ENCODE measurements around the gene F13A1. TPM values are rescaled to one million over a fixed set of nuclear protein-coding genes. Genes with fewer than 3 reads are reported as not detected.

Gene F13A1
- total and polyA plus RNA-seq, 2 of the 8 experiments (the other 6 are each of a cell fraction or from before 2014, with no cell fraction given), result 0.57 to 1.5 TPM

- DNase-seq (ENCODE audit: low read depth in 1 of 2, low spot score in 2 of 2) (no peak), FAIRE-seq (no peak)
- H2BK15ac ChIP-seq (ENCODE audit: low read length), result no peak overlapping the region
- H3K23me2 ChIP-seq (ENCODE audit: low read depth, low read length), result no peaks in the 10 kb centered on the region
- TF ChIP-seq BCL11A (IDR thresholded peaks at IDR 0.05; ENCODE audit: low read depth in 2 of 2, low read length in 2 of 2) (no peak), CHD1 (IDR thresholded peaks at IDR 0.05; ENCODE audit: low read depth, low read length) (no peak), SAP30 (IDR thresholded peaks at IDR 0.05; ENCODE audit: insufficient read depth, insufficient replicate concordance, low read length) (no peak), BACH1 (IDR thresholded peaks at IDR 0.05; ENCODE audit: low read length) (no peak), SRF (IDR thresholded peaks at IDR 0.05; ENCODE audit: low read depth, low read length) (no peak), MAFK (IDR thresholded peaks at IDR 0.05; ENCODE audit: low read depth, low read length) (no peak), JUND (IDR thresholded peaks at IDR 0.05; ENCODE audit: low read length) (no peak), KDM4A (IDR thresholded peaks at IDR 0.05; ENCODE audit: low read depth, low read length, severe bottlenecking) (no peak), SP4 (IDR thresholded peaks at IDR 0.05; ENCODE audit: low read length) (no peak), SP2 (IDR thresholded peaks at IDR 0.05; ENCODE audit: low read length) (no peak)
- H3K27me3 ChIP-seq (replicated peaks in 1 of 4; ENCODE audit: control insufficient read depth in 3 of 4, extremely low read depth in 1 of 4, insufficient read depth in 3 of 4, low read length in 3 of 4), result peaks cover 0 to 1% (median 0%) of the 10 kb centered on the region in 4 experiments; a peak in 1 of 7 replicates
- no peak overlapping the region for H3K56ac ChIP-seq (replicated peaks; ENCODE audit: insufficient read length, low read depth, low read length)
- H2AFZ ChIP-seq (ENCODE audit: low read length), result no peak overlapping the region
- no peak overlapping the region for H3K4me2 ChIP-seq (ENCODE audit: insufficient read depth in 1 of 2, low read depth in 2 of 2, low read length in 2 of 2)
- no peak overlapping the region for H3K9ac ChIP-seq (replicated peaks in 1 of 4; ENCODE audit: extremely low read depth in 1 of 4, low read depth in 3 of 4, low read length in 3 of 4)
- no peak overlapping the region for H3K4ac ChIP-seq (replicated peaks; ENCODE audit: insufficient read length, low read depth, low read length)
- no peak overlapping the region for H2BK12ac ChIP-seq (ENCODE audit: low read depth, low read length)
- CTCF ChIA-PET (ENCODE audit: partially characterized antibody), result interaction anchor here (0.6 to 2.6 kb wide), 5 partner anchors 16 to 91 kb away, joined by 3 to 13 read pairs (median 3); no protein-coding TSS in a partner anchor
- H2AK5ac ChIP-seq (ENCODE audit: low read depth, low read length), result no peak overlapping the region
- H4K20me1 ChIP-seq (replicated peaks in 1 of 2; ENCODE audit: control insufficient read depth in 1 of 2, insufficient read depth in 2 of 2, low read length in 2 of 2), result no peaks in the 10 kb centered on the region
- H2BK120ac ChIP-seq (replicated peaks; ENCODE audit: low read depth, low read length), result no peak overlapping the region
- H2BK20ac ChIP-seq (ENCODE audit: low read length), result no peak overlapping the region
- POLR2A ChIA-PET (ENCODE audit: partially characterized antibody), result interaction anchor here (1.0 kb wide), 1 partner anchor 16 kb away, joined by 3 read pairs; no protein-coding TSS in a partner anchor
- no peak overlapping the region for H3K23ac ChIP-seq (ENCODE audit: insufficient read length)
- no peak overlapping the region for H3K4me3 ChIP-seq (ENCODE audit: extremely low read depth in 1 of 4, insufficient read depth in 2 of 4, low read depth in 3 of 4, low read length in 4 of 4)
- no peak overlapping the region for H4K91ac ChIP-seq (replicated peaks; ENCODE audit: insufficient read length, low read length)
- H3K18ac ChIP-seq (ENCODE audit: extremely low read depth, low read length), result no peak overlapping the region
- H3K9me3 ChIP-seq (ENCODE audit: insufficient read depth in 2 of 2, low read depth in 1 of 2, low read length in 1 of 2), result 0 out of 4 replicates have a peak, but pooled peaks cover 0 to 3% of the 10 kb centered on the region in 2 experiments
- no peaks in the 10 kb centered on the region for H3K79me2 ChIP-seq (ENCODE audit: control insufficient read depth in 1 of 2, insufficient read depth in 2 of 2, low read length in 2 of 2)
- no peak overlapping the region for H3K27ac ChIP-seq (ENCODE audit: low read depth, low read length)
- WGBS, 2 experiments (ENCODE audit: extremely low coverage in 1 of 2, insufficient coverage in 1 of 2, insufficient read length in 1 of 2, insufficient replicate concordance in 2 of 2, low coverage in 1 of 2, low lambda C conversion rate in 2 of 2, missing lambda C conversion rate in 1 of 2), result 81% methylated on average over 7 of the region's 7 CpGs; no CpG with 5 or more reads in 1 of the 2 experiments
- H4K5ac ChIP-seq (ENCODE audit: insufficient read length, low read depth, low read length), result no peak overlapping the region
- H3K36me3 ChIP-seq (ENCODE audit: control insufficient read depth in 2 of 4, insufficient read depth in 4 of 4, low read length in 3 of 4), result no peaks in the 10 kb centered on the region
- no peak overlapping the region for H4K8ac ChIP-seq (ENCODE audit: extremely low read depth, insufficient read depth, low read length)
- no peak overlapping the region for H3K14ac ChIP-seq (ENCODE audit: insufficient read length)
- H2BK5ac ChIP-seq (ENCODE audit: low read depth, low read length), result no peak overlapping the region
- peaks cover 0 to 4% (median 1%) of the 10 kb centered on the region in 4 experiments; a peak in 2 of 7 replicates for H3K4me1 ChIP-seq (replicated peaks in 1 of 4; ENCODE audit: control insufficient read depth in 3 of 4, insufficient read depth in 4 of 4, low read length in 3 of 4)
- no peaks in the 10 kb centered on the region for H3K79me1 ChIP-seq (ENCODE audit: low read depth, low read length)
Measured at GRCh38 chr6:6148192-6148815, 172.2 kb downstream of the F13A1 start.

All from H1 (cell line).